ENCODE data around the gene DGKD.
A peak's percentile ranks its signal among the peaks of the same experiment; 100 is the strongest.

Gene DGKD

DNA sequence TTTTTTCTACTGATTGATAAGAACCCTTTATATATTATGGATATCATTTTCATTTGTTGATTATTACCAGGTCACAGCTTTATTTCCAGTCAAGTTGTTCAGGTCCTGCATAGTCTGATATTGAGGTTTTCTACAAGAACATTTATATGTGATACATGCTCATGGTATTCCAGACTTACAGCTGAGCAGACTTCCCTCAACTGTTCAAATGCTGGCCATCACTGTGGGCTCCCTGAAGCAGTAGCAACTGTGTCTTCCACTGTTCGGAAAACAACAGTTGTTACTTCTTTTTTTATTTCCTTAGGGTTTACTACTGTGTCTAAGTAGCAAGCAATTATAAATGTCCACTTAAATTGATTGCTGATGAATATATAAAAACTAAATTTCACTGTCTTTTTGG is 79.5 kb downstream of the DGKD start:
- DNase-seq = no peak

- DNase-seq = no peak
These were observed 80.5 kb downstream of the DGKD start for GRCh38 chr2:233434666-233435330.

DNA sequence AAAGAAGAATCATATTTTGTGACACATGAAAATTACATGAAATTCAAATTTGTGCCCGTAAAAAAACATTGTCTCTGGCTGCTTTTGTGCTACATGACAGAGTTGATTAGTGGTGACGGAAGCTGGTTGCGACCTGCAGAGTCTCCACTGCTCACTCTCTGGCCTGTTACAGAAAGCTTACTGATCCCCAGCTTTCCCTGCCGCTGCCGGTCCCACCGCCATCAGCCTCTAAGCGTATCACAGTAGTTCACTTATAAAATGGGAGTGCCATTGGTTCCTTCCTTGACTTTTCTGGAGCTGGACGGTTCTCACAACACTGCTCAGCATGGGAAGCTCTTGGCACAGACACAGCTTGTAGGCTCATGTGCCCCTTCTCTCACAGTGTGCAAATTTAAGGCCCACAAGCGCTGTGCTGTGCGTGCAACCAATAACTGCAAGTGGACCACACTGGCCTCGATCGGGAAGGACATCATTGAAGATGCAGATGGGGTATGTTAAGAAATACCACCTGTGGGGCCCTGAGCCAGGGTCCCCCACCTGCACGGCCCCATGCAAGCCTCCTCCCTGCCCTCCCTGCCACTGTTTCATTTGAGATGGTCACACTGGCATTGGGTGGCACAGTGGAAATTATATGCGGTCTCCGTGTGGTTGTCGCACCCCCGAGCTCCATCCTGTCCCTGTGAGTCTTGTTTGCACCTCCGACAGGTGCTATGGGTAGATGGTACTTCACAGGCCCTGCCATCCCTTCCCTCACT is 81.3 kb downstream of the DGKD start:
- no peak for DNase-seq

GRCh38 chr2:233436191-233436581 is 81.9 kb downstream of the DGKD start:
- no peak for DNase-seq

DNA sequence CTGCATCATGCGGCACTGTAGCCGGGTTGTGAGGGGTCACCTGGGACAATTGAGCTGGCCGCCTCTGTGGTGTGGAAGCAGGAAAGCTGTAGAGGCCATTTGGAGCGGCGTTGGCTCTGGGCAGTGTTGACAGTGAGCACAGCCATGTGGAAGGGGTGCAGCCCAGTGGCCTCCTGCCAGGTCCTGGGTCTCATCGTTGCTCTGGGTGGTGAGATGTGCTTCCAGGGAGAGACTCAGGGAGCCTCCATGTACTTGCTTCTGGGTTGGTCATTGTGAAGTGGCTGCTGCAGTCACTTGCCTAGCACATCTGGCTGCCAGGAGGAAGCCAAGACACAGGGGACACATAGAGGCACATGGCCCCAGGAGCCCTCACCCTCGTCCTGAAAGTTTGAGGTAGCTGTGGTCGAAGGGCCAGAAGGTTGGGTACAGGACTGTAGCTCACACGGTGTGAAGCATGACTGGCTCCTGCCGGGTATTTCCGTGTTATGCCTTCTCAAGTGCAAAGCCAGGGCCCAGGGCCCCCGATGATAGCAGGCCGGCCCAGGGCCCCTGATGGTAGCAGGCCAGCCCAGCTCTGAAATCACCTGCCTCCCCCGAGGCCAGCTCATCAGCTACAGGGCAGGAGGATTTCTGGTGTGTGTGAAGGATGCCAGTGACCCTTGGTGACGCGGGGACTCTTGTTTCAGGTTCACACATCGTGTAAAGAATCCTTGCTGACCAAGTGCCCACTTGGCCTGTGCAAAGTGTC is 82.6 kb downstream of the DGKD start:
- no peak for DNase-seq

DNA sequence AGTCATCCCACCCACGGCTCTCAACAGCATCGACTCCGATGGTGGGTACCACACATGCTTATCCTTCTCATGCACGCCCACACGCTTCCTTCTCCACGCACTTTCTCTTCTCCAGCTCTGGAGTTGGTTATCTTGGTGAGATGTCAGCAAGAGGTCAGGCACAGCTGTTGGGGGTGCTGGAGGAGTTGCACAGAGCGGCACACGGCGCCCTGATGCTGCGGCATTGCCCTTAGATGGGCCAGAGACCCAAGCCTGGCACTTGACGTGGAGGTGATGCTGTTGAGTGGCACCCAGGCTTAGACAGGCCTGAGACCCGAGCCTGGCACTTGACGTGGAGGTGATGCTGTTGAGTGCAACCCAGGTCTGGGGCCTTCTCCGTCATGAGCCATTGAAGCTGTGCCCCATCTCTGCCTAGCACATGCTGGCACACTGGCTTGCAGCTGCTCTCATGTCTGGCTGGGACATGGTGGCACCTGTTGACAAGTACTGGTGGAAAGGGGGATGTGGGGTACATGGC is 83.2 kb downstream of the DGKD start:
- no peak for DNase-seq

- no peak for DNase-seq
These were observed 84.4 kb downstream of the DGKD start for GRCh38 chr2:233438573-233439147.

- DNase-seq = no peak
These were observed 84.9 kb downstream of the DGKD start for GRCh38 chr2:233439191-233439590.

DNA sequence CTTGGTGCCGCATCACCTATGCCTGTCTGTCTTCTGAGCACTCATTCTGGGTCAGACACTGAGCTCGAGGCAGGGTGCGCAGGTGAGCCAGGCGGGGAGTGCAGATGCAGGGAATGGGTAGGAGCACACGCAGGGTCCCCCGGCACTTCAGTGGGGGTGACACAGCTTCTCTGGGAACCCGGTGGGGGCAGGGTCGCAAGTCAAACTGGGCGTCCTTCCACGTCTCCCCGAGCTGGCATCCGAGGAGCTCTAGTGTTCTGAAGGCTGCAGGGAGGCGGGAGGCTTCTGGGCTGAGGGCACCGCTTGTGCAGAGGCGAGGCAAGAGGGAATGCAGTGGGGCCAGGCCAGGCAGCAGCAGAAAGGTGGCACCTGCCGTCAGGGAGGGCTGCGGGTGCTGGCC is 86.0 kb downstream of the DGKD start:
- no peak for DNase-seq

GRCh38 chr2:233440714-233441113 is 86.4 kb downstream of the DGKD start:
- no peak for DNase-seq

- no peak for DNase-seq
These were observed 87.1 kb downstream of the DGKD start for GRCh38 chr2:233441161-233442027.

- no peak for DNase-seq
These were observed 87.7 kb downstream of the DGKD start for GRCh38 chr2:233442028-233442310.

GRCh38 chr2:233443511-233444183 is 89.4 kb downstream of the DGKD start:
- DNase-seq = peak; percentile 25

DNA sequence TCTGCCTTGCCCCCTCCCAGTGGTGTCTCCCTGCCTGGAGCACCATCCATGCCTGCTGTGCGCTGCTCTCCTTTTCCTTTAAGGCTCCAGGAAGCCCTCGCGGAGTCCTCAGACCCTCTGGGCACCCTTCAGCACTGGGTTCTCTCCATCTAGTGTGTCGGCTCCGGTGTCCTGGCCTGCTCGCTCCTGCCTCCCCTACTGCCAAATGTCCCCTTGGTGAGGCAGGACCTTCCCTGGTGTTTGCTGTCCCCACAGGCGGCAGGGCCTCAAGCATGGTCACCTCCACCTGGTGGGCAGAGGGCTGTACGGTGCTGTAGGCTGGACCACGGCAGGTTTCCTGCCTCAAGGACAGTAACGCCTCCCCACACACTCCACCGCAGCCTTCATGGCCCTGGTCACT is 90.2 kb downstream of the DGKD start:
- DNase-seq = no peak

DNA sequence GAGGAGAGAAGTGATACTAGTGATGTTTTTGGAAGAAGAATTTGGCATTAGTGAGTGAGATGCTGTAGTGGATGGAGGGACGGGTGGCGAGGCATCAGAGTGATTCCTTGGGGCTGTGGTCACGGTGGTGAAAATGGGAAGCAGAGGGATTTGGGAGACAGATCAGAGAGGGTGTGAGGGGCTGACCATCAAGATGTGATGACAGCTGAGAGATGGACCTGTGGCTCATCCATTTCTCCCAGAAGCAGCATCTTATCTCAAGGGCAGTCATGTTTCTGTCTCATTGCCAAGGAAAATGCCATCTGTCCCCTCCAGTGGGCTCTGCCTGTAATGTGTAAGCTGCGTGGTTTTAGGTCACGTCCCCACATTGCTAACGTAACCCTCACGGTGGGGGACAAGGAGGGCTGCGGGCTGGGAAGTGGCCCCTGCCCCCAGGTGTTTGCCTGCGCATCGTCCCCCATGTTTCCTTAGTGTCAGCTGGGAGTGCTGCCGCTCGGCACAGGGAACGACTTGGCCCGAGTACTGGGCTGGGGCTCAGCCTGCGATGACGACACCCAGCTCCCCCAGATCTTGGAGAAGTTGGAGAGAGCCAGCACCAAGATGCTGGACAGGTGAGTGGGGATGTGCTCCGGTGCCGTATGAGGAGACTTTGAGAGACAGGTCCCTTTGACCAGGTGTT is 91.0 kb downstream of the DGKD start:
- no peak for DNase-seq

- no peak for DNase-seq
These were observed 91.8 kb downstream of the DGKD start for GRCh38 chr2:233446121-233446520.

- DNase-seq = no peak
These were observed 92.5 kb downstream of the DGKD start for GRCh38 chr2:233446606-233447305.

DNA sequence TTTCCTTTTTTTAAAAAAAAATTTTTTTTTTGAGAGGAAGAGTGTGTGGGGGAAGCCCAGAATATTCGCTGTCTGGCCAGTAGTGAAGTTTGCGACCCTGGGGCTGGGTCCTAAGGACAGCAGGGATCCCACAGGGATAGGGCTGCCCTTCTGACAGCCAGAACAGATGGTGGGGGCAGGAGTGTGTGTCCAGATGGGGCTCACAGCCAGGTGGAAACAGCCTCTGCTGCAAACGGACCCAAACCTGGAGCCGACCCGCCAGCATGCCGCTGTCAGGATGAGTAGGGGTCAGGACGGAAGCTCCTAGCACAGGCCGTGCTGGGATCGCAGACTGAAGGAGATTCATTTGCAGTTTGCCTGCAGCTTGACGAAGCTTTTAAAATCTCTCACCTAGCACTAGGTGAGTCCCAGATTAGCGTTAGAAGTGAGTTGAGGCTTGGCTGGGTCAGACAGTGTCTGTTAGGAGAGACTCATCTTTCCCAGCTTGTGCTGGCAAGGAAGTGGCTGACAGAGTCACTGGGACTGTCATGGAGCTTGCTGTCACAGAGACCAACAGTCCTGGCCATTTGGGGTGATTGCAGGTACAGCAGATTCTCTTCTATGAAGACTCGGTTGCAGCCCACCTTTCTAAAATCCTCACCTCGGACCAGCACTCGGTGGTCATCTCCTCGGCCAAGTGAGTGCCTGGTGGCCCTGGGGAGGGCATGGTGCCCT is 93.4 kb downstream of the DGKD start:
- DNase-seq = no peak

DNA sequence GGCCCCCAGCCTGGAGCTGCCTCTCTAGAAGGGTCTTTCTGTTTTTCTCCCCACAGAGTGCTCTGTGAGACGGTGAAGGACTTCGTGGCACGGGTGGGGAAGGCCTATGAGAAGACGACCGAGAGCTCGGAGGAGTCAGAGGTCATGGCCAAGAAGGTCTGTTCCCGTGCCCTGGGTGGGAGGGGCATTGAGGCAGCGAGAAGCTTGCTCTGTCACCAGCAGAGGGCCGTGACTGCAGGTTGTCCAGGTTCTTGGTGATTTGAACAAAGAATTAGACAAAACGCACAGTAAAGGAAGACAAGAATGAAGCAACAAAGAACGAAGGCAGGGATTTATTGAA is 93.9 kb downstream of the DGKD start:
- no peak for DNase-seq

GRCh38 chr2:233448575-233448974 is 94.3 kb downstream of the DGKD start:
- DNase-seq = no peak

Measured in NCI-H446 treated with DMSO at 0.1 percent for 48 hours (cell line).